Ureter (tissue), 1 donor: ENCODE results near the gene NOP10. TPM values are rescaled to one million over a fixed set of nuclear protein-coding genes. Genes with fewer than 3 reads are reported as not detected.
A peak's percentile ranks its signal among the peaks of the same experiment; 100 is the strongest.
"Not testable (repeated sequence)": the region's sequence is repeated elsewhere in the genome, so short reads cannot be mapped to it uniquely, and the experiment has no call there.

Experiments used
- DNase-seq: peaks from one replicate; pipeline ENCODE4 v3.0.0-alpha.2; 2020; ENCODE audit warnings: low spot score
- total RNA-seq: library from RNA; stranded (reverse); gene quantifications from one replicate; pipeline ENCODE4 v1.2.4, GENCODE V29; 2023
- donor health status: DM: yes; HTN: yes; CAD: no.

Gene NOP10
- 120 TPM for total RNA-seq

DNA sequence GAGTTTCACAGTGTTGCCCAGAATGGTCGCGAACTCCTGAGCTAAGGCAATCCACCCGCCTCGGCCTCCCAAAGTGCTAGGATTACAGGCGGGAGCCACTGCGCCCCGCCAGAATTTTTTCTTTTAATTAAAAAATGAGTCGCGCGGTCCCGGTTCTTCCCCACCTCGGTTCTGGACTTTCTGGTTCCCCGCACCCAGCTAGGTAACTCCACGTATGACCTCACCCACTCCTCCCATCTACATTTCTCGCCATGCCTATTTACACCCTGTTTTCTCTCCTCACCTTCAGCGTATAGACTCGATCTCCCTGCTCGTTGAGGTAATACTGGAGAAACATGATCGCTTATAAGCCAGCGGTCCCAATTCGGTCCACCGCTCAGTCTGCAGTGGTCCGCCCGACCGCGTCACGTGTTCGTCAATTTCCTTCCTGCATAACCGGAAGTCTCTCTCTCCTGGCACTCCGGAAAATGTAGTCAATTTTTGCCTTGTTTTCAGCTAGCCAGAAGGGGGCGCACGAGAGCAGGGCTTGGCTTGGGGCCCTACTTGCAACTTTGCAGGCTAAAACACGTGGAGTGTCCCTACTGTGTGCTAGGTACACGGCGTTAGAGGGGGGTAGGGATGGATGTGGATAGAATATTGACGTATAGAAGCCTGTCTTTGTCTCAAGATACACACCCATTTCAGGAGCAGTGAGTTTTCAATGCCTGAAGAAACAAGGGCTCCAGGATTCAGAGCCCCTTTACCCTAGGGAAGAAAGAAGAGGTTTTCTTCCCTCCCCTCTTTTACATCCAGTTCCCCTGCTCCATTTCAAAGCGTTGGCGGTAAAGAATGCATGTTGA lies at the start of gene NOP10, which contains the start of gene NUTM1:
NOP10 (minus strand) TSS at position 400 of the 839 bp plus-strand sequence; CDS start at position 337, 63 bp downstream.
NUTM1 (plus strand) TSS at position 579 of the 839 bp plus-strand sequence. CDS start 382 bp downstream, outside the sequence.
- DNase-seq, result peak; percentile 93

DNA sequence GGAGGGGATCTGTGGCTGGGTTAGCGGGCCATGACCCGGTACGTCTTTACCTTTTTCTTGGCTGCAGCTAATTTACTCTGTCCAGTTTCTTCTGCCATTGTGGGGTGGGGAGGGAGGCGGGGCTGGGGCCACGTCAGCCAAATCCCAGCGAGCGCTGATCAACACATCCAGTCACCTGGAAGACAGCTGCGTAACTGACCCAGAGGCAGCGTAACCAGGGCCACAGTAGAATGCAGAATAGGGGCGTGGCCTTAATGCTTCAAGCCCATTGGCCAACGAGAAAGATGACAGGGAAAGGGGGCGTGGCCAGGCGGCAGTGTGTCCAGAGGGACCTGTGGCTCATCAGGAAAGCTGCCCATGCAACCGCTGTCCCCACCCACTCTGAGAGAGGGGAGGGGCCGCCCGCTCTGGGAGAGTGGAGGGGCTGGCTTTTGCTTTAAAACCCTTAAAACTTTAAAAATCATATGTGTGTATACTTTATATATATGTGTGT lies 46.7 kb upstream of the NOP10 start:
- DNase-seq, result not testable (repeated sequence)

DNA sequence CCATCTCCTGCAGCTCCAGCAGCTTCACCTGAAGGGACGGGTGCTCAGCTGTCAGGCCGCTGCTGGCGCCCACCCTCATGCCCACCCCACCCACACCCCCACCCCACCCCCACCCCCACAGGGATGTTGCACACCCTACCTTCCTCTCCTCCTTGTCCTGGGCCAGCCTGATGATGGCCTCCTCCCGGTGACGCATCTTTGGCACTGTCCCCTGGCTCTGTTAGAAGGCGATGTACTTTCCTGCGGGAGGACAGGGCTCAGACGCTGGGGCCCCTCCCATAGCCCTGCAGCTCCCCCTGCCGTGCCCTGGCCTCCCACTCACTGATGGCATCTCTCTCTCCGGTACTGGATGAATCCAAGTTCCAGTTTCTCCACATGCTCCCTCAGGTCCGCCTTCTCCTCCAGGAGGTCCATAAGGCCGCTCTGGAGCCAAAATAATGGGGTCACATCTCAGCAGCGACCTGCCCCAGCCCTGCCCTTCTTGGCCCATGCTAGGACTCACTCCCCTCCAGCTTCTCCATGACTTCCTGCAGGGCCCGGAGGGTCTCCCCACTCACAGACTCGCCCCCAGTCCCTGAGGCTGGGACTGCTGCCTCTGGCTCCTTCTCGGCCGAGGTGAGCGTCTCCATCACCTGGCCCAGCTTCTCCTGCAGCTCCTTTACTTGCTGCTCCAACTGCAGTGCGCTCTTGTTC lies 39.0 kb upstream of the NOP10 start:
- not testable (repeated sequence) for DNase-seq

DNA sequence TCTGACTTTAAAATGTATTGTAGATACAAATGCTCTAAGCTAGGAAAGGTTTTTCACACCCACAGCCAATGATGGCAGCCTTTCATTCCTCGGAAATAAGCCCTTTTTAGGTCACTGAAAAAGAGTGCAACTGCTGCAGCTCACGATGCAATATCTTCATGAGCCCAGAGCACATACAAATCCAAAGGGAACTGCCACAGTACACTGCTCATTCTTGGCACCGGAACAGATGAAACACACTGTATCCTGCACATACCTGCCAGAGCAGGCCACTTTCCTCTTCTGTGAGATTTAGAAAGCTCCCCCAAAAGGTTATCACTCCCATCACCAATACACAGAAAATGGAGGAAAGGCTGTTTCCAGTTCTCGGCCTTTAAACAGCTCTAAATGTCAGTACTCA lies 37.6 kb upstream of the NOP10 start:
- not testable (repeated sequence) for DNase-seq

DNA sequence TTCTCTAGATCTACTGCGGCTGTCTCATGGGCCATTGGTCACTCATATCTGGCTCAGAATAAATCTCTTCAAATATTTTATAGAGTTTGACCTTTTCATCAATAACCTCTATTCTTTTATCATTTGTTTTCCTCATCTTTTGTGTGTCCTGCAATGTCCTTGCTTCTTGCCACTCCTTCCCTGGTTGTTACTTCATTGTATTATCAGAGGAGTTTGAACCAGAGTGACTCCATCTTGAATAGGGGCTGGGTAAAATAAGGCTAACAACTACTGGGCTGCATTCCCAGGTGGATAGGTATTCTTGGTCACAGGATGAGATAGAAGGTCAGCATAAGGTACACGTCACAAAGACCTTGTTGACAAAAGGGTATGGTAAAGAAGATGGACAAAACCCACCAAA lies 33.9 kb upstream of the NOP10 start:
- no peak for DNase-seq

DNA sequence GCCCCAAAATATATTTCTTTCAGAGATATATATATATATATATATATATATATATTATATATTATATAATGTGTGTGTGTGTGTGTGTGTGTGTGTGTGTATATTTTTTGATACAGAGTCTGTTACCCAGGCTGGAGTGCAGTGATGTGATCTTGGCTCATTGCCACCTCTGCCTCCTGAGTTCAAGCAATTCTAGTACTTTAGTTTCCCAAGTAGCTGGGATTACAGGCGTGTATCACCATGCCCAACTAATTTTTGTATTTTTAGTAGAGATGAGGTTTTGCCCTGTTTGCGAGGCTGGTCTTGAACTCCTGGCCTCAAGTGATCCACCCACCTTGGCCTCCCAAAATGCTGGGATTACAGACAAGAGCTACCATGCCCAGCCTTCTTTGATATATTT lies 32.6 kb upstream of the NOP10 start:
- not testable (repeated sequence) for DNase-seq

DNA sequence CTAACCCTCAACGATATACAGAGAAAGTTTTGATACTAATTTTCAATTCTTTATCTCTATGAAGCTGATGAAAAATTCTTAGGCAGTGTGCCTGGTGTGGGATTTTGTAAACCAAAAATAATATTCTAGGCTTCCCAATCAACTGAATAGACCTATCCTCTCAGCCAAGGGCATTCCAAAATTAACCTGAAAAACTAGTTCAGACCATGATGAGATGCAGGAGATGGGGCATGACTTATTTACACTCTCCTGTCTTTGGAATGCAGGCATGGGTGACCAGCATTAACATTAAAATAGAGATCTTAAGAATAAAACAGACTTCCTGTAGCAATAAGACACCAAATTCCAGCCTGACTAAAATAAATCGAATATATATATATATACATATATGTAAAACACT lies 31.9 kb upstream of the NOP10 start:
- DNase-seq, result no peak

DNA sequence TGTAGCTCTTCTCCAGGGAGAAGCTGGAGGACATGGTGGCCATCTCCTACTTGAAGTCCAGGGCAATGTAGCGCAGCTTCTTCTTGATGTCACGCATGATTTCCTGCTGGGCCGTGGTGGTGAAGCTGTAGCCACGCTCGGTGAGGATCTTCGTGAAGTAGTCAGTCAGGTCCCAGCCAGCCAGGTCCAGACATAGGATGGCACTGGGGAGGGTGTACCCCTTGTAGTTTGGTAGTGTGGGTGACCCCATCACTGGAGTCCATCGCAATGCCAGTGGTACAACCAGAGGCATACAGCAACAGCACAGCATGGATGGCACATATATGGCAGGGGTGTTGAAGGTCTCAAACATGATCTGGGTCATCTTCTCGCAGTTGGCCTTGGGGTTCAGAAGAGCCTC lies 31.0 kb upstream of the NOP10 start:
- no peak for DNase-seq

DNA sequence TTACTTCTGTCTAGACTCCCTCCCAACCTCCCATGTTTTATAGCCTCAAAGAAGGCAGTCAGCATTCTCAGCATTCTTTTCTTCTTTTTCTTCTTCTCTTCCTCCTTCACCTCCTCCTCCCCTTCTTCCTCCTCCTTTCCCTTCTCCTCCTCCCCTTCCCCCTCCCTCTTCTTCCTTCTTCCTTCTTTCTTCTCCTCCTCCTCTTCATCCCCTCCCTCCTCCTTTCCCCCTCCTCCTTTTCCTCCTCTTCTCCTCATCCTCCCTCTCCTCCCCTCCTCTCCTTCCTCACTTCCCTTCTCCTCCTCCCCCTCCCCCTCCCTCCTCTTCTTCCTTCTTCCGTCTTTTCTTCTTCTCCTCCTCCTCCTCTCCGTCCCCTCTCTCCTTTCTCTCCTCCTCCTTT lies 27.7 kb upstream of the NOP10 start:
- DNase-seq, result no peak

DNA sequence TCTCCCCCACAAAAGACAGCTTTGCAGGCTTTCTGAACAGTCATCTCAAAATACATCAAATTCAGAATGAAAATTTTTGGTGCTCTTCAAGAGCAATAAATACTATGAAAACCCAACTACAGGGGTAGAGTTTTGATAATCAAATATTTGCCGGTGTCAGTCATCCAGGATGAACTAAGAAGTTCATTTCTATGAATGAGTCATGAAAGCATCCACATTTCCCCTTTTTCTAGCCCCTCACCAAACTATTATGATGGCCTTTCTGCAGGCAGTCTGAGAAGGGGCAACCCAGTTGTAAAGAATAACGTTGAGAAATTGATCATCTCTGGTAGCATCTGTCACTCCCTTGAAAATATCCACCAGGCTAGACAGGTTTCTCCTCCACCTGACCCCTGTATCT lies 27.2 kb upstream of the NOP10 start:
- no peak for DNase-seq

DNA sequence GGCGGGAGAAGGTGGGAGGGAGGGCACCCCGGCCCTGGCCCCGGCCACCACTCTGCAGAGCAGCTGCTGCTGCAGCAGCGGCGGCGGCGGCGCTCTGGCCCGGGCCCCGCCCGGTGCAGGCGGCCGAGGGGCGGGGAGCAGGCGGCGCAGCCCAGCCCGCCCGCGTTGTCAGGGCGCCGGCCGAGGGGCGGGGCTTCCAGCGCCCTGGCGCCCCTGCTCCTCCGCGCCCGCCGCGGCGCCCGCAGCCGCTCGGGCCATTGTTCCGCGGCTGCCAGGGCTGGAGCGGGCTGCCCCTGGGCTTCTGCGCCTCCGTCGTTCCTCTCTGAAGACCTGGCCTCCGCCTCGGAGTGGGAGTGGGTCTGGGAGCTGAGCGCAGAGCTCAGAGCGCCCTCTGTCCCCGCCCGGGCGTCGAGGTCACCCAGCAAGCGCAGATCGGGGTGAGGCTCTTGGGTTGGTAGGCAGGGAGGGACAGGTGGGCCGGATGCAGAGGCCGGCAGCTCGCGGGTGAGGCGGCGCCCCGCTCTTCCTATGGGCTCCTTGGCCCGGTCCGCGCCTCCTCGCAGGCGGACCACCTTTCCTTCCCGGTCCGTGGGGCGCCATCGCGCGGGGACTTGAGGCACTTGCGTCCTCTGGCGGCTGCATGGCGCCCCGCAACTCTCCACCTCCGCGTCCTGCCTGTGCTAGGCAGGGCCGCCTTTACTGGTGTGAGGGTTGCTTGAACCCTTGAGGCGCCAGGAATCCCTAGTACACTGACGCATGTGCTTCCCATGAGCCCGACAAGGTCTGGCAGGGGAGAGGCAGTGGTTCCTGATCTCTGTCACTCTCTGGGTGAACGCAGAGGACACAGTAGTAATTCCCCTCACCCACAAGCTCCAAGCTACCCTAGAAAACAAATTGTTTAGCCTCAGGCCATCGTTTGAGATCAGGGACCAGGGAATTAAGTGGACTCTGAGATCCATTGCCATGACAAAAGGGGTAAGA lies 24.5 kb upstream of the NOP10 start, which contains the start of gene LPCAT4:
LPCAT4 (minus strand) TSS at position 96 of the 981 bp plus-strand sequence. CDS start 96 bp downstream, outside the sequence.
- DNase-seq, result peak; percentile 92

DNA sequence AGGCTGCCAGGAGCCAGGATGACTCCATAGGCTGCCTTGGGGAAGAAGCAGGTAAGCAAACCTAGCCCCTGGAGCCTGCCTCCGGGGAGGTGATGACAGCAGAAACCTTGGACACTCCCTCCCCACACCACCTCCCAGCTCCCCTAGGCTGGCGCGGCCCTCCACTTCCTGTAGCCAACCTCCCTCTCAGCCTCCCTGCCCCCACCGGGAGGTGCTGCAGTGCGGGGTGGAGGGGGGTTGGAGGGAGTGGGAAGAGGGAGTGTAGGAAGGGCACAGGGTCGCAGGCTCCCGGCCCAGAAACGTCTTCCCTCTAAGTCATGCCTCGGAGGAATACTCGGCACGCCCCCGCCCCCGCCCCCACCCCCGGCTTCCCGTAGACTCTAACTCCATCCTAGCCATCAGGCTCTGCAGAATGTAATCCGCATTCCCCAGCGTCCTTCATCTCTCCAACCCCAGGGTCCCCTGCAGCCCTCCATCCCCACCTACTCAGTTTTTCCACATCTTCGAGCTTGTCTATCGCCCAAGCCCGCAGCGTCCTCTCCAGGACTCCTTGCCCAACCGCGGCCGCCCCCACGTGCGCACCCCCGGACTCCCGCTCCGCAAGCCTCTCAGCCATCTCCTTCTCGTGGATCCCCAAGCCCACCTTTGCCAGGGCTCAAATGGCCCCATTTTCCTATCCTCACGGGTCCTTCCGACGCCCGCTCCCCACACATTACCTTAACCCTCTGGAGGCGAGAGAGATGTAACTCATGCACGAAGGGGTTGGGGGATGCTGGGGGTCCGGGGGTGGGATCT lies 23.5 kb upstream of the NOP10 start:
- DNase-seq, result peak; percentile 81

DNA sequence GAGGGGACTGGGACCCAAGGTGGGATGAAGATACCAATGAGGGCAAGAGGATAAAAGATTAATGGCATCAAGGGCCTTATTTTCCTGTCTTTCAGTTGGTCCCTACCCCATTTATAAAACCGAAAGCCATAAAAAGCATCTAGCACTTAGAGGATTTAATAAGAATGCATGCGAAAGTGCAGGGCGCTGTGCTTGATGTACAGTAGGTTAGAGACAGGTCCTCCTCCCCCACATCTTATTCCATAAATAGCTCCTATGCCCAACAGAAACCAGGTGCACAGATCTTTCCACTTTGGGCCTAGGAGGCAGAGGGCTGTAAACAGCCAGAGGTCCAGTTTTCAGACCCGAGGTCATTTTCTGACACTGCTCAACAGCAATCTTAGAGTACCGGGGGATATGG lies 22.9 kb upstream of the NOP10 start:
- no peak for DNase-seq

DNA sequence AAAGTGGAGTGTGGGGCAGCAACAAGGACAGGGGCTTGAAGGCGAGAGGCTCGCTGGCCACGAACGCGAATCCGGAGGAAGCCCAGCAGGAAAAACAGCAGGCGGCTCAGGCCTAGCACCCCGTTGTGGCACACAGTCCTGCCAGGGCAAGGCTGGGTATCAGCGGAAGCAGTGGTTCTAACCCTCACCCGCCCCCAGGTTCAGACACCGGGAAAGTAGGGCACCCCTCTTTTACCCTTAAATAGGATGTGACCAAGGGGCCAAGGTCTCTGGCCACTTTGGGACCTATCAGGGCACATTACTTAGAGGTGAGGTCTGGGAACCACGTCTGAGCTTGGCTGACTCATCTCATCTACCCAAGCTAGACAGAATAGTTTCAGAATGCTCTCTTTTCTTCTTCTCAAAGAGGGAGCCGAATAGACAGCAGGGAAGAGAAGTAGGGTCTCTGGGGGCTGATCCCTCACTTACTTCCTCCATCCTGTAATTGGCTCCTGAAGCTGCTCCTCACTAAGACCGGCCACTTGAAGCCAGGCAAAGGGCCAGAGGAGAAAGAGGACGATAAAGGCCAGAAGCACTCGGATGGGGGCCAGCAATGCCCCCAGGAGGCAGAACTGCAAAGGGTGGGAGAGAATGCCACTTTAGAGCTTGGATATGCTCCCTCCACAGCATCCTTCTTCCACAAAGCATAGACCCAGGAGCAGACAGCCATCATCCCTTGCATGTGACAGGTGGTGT lies 22.3 kb upstream of the NOP10 start:
- no peak for DNase-seq

DNA sequence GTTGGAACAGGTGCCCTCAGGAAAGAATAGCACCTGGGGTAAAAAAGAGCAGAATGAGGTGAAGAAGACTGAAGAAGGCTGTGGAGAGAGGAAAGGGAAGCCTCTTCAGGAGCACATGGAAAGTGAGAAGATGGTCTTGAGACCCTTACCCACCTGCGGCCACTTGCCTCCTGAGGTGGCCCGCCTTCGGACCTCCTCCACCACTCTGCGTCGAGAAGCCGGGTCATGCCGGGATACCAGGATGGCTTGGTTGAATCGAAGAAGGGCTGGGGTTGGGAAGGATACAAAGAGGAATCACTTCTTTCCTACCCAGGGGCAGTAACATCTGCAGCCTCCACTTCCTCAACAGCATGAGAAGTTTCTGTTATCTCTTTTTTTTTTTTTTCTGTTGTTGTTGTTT lies 21.1 kb upstream of the NOP10 start:
- no peak for DNase-seq

DNA sequence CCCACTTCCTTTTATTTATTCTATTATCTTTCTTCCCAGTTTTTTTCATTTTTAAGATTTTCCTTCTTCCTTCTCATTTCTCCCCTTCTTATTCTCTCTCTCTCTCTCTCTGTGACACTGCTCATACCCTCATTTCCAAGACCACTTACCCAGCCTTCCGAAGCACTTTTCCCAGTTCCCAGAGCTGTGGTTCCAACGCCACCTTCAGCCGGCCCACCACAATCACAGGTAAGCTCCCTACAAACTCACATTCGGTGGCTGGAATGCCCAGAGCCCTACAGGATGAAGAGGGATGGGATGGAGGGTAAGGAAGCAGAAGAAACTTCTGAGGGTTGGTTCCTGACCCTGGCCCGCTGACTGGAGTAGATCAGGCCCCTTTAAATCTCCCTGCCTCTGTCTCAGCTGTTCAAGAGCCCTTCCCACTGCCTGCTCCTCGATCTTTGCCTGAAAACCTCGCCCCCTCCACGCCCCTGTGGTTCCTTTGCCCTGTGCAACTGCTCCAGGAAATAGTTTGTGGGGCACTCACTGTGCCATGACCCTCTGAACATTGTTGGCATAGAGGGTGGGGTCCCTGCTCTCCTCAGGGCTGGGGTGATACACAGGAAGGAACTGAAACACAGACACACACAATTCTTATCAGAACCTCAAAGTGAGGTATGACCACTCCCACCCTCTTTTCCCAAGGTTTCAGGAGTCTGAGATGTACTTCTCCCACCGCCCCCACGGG lies 19.3 kb upstream of the NOP10 start:
- peak; percentile 61 for DNase-seq

DNA sequence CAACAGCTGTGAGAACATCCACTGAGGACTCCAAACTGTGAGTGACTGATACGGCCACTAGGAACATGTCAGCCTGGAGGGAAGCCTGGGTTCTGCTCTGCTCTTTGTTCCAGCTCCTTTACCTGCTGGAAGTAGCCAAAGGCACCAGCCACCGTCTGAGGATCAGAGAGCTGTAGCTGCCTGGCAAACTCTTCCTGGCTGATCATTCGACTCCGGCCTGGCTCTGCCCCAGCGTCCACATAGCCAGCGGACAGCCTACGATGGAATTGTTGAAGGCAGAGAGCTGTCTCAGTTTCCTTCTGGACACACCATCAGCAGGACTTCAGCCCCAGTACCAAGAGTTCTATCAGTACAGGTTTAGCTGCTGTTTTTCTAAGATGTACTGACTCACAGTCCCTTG lies 18.3 kb upstream of the NOP10 start:
- no peak for DNase-seq

DNA sequence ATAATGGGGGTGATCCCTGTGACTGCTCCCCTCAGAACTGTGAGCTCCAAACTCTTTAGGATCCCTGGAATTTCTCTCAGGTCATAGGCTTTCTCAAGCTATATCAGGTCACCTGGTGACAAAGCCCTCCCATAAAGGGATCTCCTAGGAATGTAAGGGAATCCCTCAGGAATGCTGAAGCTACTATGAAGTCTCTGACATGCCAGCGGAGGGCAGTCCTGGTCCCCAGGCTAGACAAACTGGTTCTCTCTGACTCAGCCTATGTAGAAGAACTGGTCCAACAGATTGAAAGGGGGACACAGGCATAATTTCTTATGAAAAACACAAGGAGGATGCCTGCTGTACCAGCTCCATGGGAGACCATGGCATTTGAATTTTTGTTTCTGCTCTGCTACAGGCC lies 17.4 kb upstream of the NOP10 start:
- DNase-seq, result peak; percentile 70

DNA sequence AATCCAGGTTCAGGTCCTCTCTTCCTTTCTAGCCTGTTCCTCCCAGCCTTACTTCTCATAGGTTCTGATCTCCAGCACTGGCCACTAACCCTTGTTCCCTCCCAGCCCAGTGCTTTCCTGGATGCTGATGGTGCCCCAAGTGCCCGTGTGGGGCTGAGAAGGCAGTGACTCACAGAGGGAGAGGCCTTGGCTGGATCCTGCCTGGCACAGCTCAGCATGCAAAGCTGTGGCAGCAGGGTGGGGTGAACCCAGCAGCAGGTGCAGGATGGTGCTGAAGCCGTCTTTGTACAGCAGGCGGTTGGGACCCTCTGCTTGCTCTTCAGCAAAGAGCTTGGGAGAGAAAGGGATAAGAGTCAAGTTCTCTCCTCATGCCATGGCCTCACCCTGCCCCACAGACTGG lies 16.5 kb upstream of the NOP10 start:
- peak; percentile 52 for DNase-seq
